Measurements from ENCODE around the gene AGPS. TPM values are rescaled to one million over a fixed set of nuclear protein-coding genes. Genes with fewer than 3 reads are reported as not detected.

Gene AGPS
- polyA plus RNA-seq, 2 of the 4 experiments (the other 2 are of a cell fraction) = 49.8 to 62.1 TPM

DNA sequence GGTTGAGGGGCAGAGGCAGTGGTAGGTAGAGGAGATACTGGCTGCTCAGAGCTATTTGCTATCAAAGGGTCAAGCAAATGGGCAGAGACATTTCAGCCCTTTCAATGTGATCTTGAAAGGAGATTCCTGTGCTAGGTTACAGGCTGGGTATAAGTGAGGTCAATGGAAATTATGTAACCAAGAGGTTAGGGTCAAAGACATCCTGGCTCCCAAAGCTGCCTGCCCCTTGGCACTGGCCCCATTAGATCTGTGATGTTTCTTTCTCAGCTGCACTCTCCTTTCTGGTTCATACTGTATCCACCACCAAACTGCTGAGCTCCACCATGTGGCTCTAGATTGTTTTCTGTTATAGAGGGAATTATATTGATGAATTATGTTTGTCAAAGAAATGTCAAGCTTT is 200.4 kb downstream of the AGPS start:
- POLR2A ChIA-PET = no interaction called here
- ATAC-seq (no peak), DNase-seq (ENCODE audit: low read depth in 1 of 2, low spot score in 1 of 2) (no peak), FAIRE-seq (no peak)
- Histone ChIP-seq H3K4me2 (no peak overlapping the region), H3K4me1 (no peaks in the 10 kb centered on the region), H3K9me3 (no peaks in the 10 kb centered on the region), H3K27ac (no peak overlapping the region), H3K4me3 (no peak overlapping the region)
- CTCF ChIA-PET = interaction anchor here (1.0 to 1.4 kb wide), 6 partner anchors 8 to 28 kb away, joined by 3 to 4 read pairs (median 3); no protein-coding TSS in a partner anchor
- TF ChIP-seq POLR2A (IDR thresholded peaks at IDR 0.05; ENCODE audit: low read length) = no peak
- no peak for TF ChIP-seq FOSB (CRISPR knock-in tag; IDR thresholded peaks at IDR 0.05)
- no peak for TF ChIP-seq NFE2L2 (conservative IDR thresholded peaks at IDR 0.05; ENCODE audit: low read length)
- TF ChIP-seq FOSL2 (IDR thresholded peaks at IDR 0.05) = no peak
- no peak for TF ChIP-seq FOSL2 (CRISPR knock-in tag; IDR thresholded peaks at IDR 0.05)
- no peak for TF ChIP-seq E2F6 (IDR thresholded peaks at IDR 0.05; ENCODE audit: borderline replicate concordance, low read depth)
- TF ChIP-seq KDM5A (IDR thresholded peaks at IDR 0.05) = no peak
- no peak for TF ChIP-seq EP300 (IDR thresholded peaks at IDR 0.05)
- TF ChIP-seq EHMT2 (IDR thresholded peaks at IDR 0.05; ENCODE audit: low read depth) = no peak
- TF ChIP-seq TFCP2L1 (CRISPR knock-in tag; IDR thresholded peaks at IDR 0.05) = no peak

- ATAC-seq (no peak), FAIRE-seq (no peak), DNase-seq (ENCODE audit: low read depth in 1 of 2, low spot score in 1 of 2) (no peak)
- WGBS (ENCODE audit: missing lambda C conversion rate) = 39% methylated on average over 3 of the region's 3 CpGs
- Histone ChIP-seq H3K9me3 (no peaks in the 10 kb centered on the region), H3K4me2 (no peak overlapping the region), H3K4me1 (no peaks in the 10 kb centered on the region), H3K27ac (no peak overlapping the region), H3K4me3 (no peak overlapping the region)
- POLR2A ChIA-PET = no interaction called here
- TF ChIP-seq FOXS1 (CRISPR knock-in tag; IDR thresholded peaks at IDR 0.05) = no peak
- no peak for TF ChIP-seq POLR2A (IDR thresholded peaks at IDR 0.05; ENCODE audit: low read length)
- no peak for TF ChIP-seq NPAS2 (CRISPR knock-in tag; IDR thresholded peaks at IDR 0.05; ENCODE audit: borderline replicate concordance)
- TF ChIP-seq CHD2 (IDR thresholded peaks at IDR 0.05; ENCODE audit: low read length, partially characterized antibody) = no peak
- TF ChIP-seq, protein P1, sequence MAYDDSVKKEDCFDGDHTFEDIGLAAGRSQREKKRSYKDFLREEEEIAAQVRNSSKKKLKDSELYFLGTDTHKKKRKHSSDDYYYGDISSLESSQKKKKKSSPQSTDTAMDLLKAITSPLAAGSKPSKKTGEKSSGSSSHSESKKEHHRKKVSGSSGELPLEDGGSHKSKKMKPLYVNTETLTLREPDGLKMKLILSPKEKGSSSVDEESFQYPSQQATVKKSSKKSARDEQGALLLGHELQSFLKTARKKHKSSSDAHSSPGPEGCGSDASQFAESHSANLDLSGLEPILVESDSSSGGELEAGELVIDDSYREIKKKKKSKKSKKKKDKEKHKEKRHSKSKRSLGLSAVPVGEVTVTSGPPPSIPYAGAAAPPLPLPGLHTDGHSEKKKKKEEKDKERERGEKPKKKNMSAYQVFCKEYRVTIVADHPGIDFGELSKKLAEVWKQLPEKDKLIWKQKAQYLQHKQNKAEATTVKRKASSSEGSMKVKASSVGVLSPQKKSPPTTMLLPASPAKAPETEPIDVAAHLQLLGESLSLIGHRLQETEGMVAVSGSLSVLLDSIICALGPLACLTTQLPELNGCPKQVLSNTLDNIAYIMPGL (CRISPR knock-in tag; IDR thresholded peaks at IDR 0.05; ENCODE audit: borderline replicate concordance) = no peak
- TF ChIP-seq MAZ (IDR thresholded peaks at IDR 0.05; ENCODE audit: borderline replicate concordance, low read depth, low read length) = no peak
- TF ChIP-seq RAD21 (conservative IDR thresholded peaks at IDR 0.05 in 1 of 2, IDR thresholded peaks at IDR 0.05 in 1 of 2) = no peak
- TF ChIP-seq POLR2AphosphoS2 (conservative IDR thresholded peaks at IDR 0.05; ENCODE audit: low read length) = no peak
- TF ChIP-seq JUNB (IDR thresholded peaks at IDR 0.05) = no peak
- no peak for TF ChIP-seq CHD4 (IDR thresholded peaks at IDR 0.05; ENCODE audit: borderline replicate concordance)
- no peak for TF ChIP-seq CEBPB (IDR thresholded peaks at IDR 0.05)
- no peak for TF ChIP-seq USF2 (IDR thresholded peaks at IDR 0.05)
- no peak for TF ChIP-seq EHF (CRISPR knock-in tag; IDR thresholded peaks at IDR 0.05)
- no peak for TF ChIP-seq E2F6 (IDR thresholded peaks at IDR 0.05; ENCODE audit: borderline replicate concordance, low read depth)
- no peak for TF ChIP-seq PHF8 (IDR thresholded peaks at IDR 0.05; ENCODE audit: borderline replicate concordance, low read depth)
- no peak for TF ChIP-seq FOSL2 (IDR thresholded peaks at IDR 0.05)
- TF ChIP-seq FOSL2 (CRISPR knock-in tag; IDR thresholded peaks at IDR 0.05) = no peak
- TF ChIP-seq JUN (IDR thresholded peaks at IDR 0.05) = no peak
- no peak for TF ChIP-seq CBX2 (IDR thresholded peaks at IDR 0.05; ENCODE audit: borderline replicate concordance, low read depth)
- no peak for TF ChIP-seq TP53 (CRISPR knock-in tag; IDR thresholded peaks at IDR 0.05)
- TF ChIP-seq RFX5 (IDR thresholded peaks at IDR 0.05) = no peak
- CTCF ChIA-PET = interaction anchor here (1.0 to 1.4 kb wide), 5 partner anchors 8 to 27 kb away, joined by 3 to 5 read pairs (median 3); no protein-coding TSS in a partner anchor
These were observed 200.8 kb downstream of the AGPS start for GRCh38 chr2:177593402-177593801.

Small RNAs within 50 kb of the gene (small RNA-seq; reads per million reads assigned to genes)
- 0 to 0.29 (median 0) reads per million in 6 experiments for gene RF01210

Other genes starting within 250 kb of the AGPS start
- gene HNRNPA3, start 180.0 kb upstream of the AGPS start, polyA plus RNA-seq (2011; rRNA removed) = 250 and 357 TPM in 2 replicates
- 714 to 805 TPM (median 755 TPM) in 3 replicates for gene HNRNPA3, start 180.0 kb upstream of the AGPS start, polyA plus RNA-seq (2017; fragmentation: RNase III; extraction: RNeasy Plus Mini Kit Qiagen cat#74134 plus additional on column Dnase treatment)
- gene NFE2L2, start 128.0 kb upstream of the AGPS start, polyA plus RNA-seq (2011; rRNA removed) = 146 and 162 TPM in 2 replicates
- 61.0 to 65.8 TPM (median 62.0 TPM) in 3 replicates for gene NFE2L2, start 128.0 kb upstream of the AGPS start, polyA plus RNA-seq (2017; fragmentation: RNase III; extraction: RNeasy Plus Mini Kit Qiagen cat#74134 plus additional on column Dnase treatment)